ENCODE data around the gene MTA1. TPM values are rescaled to one million over a fixed set of nuclear protein-coding genes. Genes with fewer than 3 reads are reported as not detected.

The MTA1 gene
- total RNA-seq, 4 donors from 2014 or later: 75.7 to 295 (median 165) TPM

DNA sequence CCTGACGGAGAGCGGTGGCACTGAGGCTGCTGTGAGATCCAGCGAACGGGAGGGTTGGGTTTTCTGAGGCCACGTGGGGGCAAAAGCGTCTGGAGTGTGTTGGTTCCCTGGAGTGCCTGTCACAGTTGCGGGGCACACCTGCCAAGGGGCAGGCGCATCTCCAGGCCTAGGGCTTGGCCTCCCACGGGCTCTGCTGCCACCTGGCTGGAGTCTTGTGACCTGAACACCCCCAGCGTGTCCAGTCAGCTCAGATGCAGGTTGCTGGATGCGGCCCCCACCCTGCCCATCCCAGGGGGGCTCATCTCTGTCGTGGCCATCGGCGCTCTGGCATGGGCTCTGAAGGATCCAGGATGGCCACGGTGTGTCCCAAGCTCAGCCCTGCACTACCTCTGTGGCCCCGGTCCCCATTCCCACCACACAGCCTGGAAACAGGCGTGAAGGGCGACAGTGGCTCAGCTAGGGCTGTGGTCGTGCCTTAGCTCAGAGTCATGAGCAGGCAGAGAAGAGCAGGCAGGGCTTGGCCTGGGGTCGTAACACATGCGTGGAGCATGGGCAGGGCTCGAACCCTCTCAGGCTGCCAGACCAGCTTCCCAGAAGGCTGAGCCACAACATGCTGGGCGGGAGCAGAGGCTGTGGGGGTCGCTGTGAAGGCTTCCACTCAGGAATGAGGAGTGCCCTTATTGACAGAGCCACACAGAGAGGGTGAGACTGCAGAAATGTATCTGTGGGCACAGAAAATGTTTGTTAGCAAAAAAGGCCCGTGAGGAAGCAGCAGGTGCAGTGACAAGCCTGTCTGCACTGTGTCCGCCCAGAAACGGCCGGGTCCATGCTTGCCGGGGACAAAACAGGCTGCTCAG, 31.5 kb downstream of the MTA1 start:
- DNase-seq: no peak
- H3K9me3 ChIP-seq: no peaks in the 10 kb centered on the region
- TF ChIP-seq POLR2A (IDR thresholded peaks at IDR 0.05): no peak
- TF ChIP-seq, protein P1, sequence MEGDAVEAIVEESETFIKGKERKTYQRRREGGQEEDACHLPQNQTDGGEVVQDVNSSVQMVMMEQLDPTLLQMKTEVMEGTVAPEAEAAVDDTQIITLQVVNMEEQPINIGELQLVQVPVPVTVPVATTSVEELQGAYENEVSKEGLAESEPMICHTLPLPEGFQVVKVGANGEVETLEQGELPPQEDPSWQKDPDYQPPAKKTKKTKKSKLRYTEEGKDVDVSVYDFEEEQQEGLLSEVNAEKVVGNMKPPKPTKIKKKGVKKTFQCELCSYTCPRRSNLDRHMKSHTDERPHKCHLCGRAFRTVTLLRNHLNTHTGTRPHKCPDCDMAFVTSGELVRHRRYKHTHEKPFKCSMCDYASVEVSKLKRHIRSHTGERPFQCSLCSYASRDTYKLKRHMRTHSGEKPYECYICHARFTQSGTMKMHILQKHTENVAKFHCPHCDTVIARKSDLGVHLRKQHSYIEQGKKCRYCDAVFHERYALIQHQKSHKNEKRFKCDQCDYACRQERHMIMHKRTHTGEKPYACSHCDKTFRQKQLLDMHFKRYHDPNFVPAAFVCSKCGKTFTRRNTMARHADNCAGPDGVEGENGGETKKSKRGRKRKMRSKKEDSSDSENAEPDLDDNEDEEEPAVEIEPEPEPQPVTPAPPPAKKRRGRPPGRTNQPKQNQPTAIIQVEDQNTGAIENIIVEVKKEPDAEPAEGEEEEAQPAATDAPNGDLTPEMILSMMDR (IDR thresholded peaks at IDR 0.05): no peak
- H3K27ac ChIP-seq: no peak overlapping the region
- H3K36me3 ChIP-seq: peaks cover 0 to 52% (median 0%) of the 10 kb centered on the region in 3 donors
- H3K4me3 ChIP-seq: no peak overlapping the region
- peaks cover 0 to 9% (median 2%) of the 10 kb centered on the region in 4 donors for H3K4me1 ChIP-seq
- H3K27me3 ChIP-seq: no peaks in the 10 kb centered on the region

DNA sequence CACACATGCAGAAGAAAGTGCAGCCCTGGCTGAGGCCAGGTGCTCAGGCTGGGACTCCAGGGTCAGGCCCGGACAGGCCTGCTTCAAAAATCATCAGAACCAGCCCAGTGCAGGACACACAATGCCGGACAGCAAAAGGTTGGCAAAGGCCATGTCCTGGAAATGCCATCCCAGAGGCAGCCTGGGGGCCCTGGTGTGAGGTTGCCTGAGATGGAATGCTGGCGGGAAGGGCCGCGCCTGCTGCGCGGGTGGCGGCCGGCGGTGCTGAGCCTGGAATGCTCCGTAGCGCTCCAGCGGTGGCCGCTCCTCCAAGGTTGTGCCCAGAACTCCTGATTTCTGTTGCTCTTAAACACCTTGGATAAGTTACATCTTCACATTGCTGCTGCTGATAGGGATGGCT, 33.3 kb downstream of the MTA1 start:
- peaks cover 0 to 59% (median 0%) of the 10 kb centered on the region in 3 donors for H3K36me3 ChIP-seq
- H3K27ac ChIP-seq: no peak overlapping the region
- H3K4me3 ChIP-seq: no peak overlapping the region
- no peaks in the 10 kb centered on the region for H3K27me3 ChIP-seq
- no peaks in the 10 kb centered on the region for H3K9me3 ChIP-seq
- H3K4me1 ChIP-seq: peaks cover 0 to 9% (median 2%) of the 10 kb centered on the region in 4 donors
- no peak for TF ChIP-seq POLR2A (IDR thresholded peaks at IDR 0.05)
- TF ChIP-seq, protein P1 (IDR thresholded peaks at IDR 0.05): no peak
- no peak for DNase-seq

DNA sequence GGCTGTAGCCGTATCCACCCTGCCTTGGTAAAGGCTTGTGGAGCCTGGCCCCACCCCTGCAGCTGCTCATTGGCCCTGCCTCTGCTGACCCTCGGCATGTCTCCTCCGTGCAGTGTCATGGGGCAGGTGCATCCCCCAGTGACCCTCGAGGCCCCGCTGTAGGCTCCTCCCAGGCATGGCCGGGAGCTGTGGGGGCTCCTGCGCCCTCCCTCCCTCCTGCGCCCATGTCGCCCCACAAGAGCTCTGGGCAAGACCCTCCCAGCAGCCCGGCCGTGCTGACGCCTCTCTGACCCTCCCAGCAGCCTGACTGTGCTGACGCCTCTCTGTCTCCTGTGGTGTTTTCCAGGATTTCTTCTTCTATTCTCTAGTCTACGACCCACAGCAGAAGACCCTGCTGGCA, 34.2 kb downstream of the MTA1 start:
- Histone ChIP-seq H3K9me3 (no peaks in the 10 kb centered on the region), H3K4me3 (no peak overlapping the region), H3K4me1 (peaks cover 0 to 7% (median 0%) of the 10 kb centered on the region in 4 donors), H3K27me3 (no peaks in the 10 kb centered on the region), H3K36me3 (peaks cover 0 to 65% (median 0%) of the 10 kb centered on the region in 3 donors), H3K27ac (no peak overlapping the region)
- TF ChIP-seq, protein P1 (IDR thresholded peaks at IDR 0.05): no peak
- TF ChIP-seq POLR2A (IDR thresholded peaks at IDR 0.05): no peak
- no peak for DNase-seq

DNA sequence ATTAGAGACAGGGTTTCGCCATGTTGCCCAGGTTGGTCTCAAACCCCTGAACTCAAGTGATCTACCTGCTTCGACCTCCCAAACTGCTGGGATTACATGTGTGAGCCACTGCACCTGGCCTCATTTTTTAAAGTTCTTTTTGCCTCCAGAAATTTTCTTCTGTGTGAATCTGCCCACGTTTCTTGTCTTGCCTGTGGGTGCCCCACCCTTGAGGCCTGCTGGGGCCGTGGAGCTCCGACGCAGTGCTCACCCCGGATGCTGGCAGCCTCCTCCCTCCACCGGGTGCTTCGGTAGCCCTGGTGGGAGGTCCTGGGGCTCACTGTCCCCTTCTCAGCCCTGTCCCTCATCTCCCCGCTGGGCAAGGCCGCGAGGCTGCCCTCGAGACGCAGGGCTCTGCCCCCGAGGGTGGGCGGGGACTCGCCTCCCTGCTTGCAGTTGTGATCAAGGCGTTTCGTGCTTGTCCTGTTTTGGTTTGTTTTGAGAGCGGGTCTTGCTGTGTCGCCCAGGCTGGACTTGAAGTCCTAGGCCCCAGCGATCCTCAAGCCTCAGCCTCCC, 35.5 kb downstream of the MTA1 start:
- no peak overlapping the region for H3K27ac ChIP-seq

DNA sequence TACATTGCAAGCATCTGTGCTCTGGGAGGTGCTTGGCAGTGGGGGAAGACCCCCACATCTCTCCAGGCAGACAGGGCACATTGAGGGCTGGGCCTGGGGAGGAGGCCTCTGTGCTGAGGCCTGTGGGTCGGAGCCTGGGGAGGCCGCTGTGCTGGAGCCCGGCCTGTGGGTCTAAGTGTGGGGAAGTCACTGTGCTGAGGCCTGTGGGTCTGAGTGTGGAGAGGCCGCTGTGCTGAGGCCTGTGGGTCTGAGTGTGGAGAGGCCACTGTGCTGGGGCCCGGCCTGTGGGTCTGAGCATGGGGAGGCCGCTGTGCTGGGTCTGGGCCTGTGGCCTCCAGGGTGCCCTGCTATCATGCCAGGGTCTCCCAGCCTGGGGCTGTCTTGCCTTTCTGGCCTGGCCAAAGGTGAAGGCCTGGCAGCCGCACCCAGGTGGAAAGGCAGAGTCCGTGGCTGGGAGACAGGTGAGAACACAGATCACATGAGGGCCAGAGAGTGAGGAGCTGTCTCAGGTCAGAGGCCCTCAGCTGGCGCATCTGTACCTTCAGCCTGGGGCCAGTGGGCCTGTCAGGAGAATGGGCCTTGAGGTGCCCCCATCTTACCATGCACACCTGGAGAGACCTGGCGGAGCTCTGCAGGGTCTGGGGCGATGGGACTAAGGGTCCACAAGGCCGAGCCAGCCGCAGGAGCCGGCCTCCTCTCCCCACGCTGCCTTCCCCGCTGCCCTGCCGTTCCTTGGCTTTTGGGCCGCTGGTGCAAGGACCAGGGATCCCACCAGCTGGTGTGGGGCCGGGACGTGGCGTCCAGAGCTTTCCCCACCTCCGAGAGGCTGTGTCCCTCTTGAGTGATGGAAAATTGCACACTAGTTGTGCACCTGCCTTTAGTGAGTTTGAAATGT, 36.4 kb downstream of the MTA1 start:
- TF ChIP-seq POLR2A (IDR thresholded peaks at IDR 0.05): no peak
- TF ChIP-seq, protein P1 (IDR thresholded peaks at IDR 0.05): no peak
- Histone ChIP-seq H3K27me3 (no peaks in the 10 kb centered on the region), H3K4me1 (no peaks in the 10 kb centered on the region), H3K27ac (peak overlapping the region in 2 of 4 donors; percentile 32 to 46), H3K9me3 (no peaks in the 10 kb centered on the region), H3K36me3 (peaks cover 0 to 59% (median 0%) of the 10 kb centered on the region in 3 donors), H3K4me3 (no peak overlapping the region)
- DNase-seq: peak in 1 of 3 donors; percentile 76

More for the DNA sequence above, 35.5 kb downstream of the MTA1 start:
- no peak for TF ChIP-seq POLR2A (IDR thresholded peaks at IDR 0.05)
- TF ChIP-seq, protein P1 (IDR thresholded peaks at IDR 0.05): no peak
- Histone ChIP-seq H3K4me1 (no peaks in the 10 kb centered on the region), H3K27me3 (no peaks in the 10 kb centered on the region), H3K4me3 (no peak overlapping the region), H3K36me3 (peaks cover 0 to 57% (median 0%) of the 10 kb centered on the region in 3 donors), H3K9me3 (no peaks in the 10 kb centered on the region)
- no peak for DNase-seq

Measured in Peyer's patch (tissue), 4 donors.